ENCODE results near the gene IFNGR2.
"Not testable (repeated sequence)": the region's sequence is repeated elsewhere in the genome, so short reads cannot be mapped to it uniquely, and the experiment has no call there.

IFNGR2 gene

DNA sequence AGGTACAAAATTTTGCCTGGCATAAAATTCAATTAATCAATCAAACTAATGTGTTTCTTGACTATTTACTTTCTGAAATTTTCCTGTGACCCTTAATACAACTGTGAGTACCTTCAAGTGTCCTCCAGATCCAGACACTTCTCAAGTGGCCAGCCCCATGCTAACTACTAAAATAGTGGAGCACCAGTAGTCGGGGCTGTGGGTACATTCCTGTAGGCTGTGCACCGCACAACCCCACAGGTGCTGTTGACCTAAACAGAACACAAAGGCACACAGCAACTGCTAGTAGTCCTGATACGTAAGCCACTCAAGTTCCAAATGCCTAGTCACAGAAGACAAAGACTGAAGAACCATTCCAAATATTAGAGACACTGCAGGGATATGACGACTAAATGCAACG is 40.0 kb downstream of the IFNGR2 start:
- DNase-seq = peak; percentile 64

- peak; percentile 35 for DNase-seq
Measured at GRCh38 chr21:33444499-33444898, 41.3 kb downstream of the IFNGR2 start.

DNA sequence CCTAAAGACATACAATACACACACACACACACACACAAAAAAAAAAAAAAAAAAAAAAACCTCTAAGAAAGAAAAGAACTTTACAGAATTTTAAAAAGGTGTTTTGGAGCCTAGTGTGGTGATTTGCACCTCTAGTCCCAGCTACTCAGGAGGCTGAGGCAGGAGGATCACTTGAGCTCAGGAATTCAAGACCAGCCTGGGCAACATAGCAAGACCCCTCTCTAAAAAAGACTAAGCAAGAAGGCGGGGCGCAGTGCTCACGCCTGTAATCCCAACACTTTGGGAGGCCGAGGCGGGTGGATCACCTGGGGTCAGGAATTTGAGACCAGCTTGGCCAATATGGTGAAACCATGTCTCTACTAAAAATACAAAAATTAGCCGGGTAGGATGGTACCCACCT is 43.4 kb downstream of the IFNGR2 start:
- not testable (repeated sequence) for DNase-seq

DNA sequence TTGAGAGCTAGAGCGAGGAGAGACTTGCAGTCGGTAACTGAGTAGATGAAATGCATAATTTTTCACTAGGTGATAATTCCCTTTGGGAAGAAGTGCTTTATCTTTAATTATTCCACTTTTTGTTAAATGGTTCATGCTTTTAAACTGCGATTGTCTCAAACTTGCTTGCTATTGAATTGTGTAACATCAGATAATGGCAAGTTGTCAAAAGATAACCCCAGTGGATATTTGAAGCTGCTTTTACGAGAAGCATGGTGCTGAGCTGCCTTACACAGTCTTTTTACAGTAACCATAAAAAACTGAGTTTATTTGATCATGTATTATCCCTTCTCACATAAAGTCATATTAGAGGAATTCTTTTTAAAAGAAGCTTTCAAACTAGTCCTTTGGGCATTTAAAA is 46.4 kb downstream of the IFNGR2 start:
- DNase-seq = no peak

DNA sequence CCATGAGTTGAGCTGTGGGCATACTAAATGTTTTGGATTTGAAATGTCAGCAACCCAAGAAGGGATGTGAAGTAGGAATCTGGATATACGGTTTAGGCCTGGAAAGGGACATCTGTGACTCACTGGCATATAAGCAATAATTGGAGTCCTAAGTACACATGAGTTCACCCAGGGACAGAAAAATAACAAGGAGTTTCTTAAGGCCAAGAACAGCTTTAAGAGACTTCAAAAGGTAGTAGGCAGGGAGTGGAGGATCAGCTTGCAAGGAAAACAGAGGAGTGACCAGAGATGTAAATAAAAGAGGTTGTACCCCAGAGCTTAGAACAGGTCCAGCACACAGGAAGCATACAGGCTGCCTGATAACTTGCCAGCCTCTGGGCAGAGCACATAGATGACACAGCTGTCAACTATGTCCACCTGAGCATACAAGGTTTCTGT is 48.4 kb downstream of the IFNGR2 start:
- DNase-seq = no peak

DNA sequence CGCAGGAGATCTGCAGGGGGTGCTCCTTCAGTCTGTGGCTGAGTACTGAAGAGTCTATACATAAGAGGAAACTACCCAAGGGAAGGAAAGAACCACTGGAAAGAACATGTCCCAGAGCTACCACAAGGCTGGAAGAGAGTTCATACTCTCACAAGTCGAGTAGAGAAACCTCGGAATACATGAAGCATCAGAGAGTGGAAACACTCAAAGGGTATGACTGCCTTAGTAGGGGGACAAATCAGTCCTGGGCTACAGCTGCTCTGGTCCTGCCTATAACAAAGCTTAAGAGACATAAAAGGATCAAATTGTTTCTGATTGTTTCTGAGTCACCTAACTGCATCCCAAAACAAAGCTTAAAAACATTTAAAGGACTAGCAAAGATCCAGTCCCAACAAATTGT is 49.1 kb downstream of the IFNGR2 start:
- DNase-seq = no peak

- no peak for DNase-seq
Measured at GRCh38 chr21:33455686-33456446, 52.7 kb downstream of the IFNGR2 start.

DNA sequence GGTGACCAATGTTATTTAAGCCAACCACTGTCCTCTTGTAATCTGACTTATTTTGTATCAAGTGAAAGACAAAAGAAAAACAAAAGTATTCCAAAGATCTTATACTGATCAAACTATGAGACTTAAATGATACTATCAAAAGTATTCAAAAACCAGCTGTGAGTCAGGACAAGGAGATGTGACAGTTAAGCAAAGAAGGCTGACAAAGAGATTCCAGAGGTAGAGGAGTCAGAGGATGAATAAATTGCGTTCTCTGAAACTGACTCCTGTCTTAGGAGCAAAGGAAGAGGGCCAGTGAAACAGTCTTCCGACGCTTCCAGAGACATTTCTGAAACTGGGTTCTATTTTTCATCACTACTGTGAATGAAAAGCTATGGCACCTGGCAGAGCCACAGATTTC is 55.6 kb downstream of the IFNGR2 start:
- DNase-seq = no peak

- no peak for DNase-seq
Measured at GRCh38 chr21:33461538-33462250, 58.5 kb downstream of the IFNGR2 start.

- not testable (repeated sequence) for DNase-seq
Measured at GRCh38 chr21:33469183-33469582, 66.0 kb downstream of the IFNGR2 start.

DNA sequence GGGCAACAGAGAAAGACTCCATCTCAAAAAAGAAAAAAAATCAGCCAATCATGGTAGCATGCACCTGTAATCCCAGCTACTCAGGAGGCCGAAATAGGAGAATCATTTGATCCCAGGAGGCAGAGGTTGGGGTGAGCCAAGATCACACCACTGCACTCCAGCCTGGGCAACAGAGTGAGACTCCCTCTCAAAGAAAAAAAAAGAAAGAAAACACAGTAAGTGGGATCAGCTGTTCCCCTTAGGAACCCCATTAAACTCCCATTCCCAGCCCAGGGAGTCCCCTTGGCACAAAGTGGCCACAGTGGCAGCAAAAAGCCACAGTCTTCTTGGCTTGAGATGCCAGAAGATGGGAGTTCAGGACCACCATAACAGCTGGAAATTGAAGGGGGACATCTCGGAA is 67.5 kb downstream of the IFNGR2 start:
- no peak for DNase-seq

DNA sequence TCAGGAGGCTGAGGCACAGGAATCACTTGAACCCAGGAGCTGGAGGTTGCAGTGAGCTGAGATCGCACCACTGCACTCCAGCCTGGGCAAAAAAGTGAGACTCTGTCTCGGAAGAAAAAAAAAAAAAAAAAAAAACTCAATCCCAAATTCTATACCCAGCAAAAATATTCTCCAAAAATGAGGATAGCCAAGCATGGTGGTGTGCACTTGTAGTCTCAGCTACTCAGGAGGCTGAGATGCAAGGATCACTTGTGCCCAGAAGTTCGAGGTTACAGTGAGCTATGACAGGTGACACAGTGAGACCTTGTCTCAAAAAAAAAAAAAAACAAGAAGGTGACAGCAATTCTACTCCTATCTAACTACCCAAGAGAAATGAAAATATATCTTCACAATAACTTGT is 70.1 kb downstream of the IFNGR2 start:
- no peak for DNase-seq

DNA sequence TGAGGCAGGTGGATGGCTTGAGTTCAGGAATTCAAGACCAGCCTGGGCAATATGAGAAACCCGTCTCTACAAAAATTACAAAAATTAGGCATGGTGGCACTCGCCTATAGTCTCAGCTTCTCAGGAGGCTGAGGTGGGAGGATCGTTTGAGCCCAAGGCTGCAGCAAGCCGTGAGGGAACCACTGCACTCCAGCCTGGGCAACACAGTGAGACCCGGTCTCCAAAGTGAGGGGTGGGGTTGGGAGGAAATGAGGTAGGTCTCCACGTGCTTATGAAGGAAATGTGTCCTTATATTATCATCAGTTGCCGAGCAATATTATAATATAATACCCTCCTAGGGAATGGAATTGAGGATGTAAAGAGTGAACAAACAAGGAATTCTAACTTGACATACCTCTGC is 73.9 kb downstream of the IFNGR2 start:
- DNase-seq = no peak

DNA sequence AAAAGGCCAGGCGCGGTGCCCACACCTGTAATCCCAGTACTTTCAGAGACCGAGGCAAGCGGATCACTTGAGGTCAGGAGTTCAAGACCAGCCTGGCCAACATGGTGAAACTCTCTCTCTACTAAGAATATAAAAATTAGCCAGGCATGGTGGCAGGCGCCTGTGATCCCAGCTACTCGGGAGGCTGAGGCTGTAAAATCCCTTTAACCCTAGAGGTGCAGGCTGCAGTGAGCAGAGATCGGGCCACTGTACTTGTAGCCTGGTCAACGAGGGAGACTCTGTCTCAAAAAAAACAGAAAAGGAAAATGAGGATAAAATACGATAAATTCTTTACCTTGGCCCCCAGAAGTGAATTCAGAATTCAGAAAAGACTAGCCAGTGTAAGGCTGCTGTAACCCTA is 75.0 kb downstream of the IFNGR2 start:
- DNase-seq = no peak

DNA sequence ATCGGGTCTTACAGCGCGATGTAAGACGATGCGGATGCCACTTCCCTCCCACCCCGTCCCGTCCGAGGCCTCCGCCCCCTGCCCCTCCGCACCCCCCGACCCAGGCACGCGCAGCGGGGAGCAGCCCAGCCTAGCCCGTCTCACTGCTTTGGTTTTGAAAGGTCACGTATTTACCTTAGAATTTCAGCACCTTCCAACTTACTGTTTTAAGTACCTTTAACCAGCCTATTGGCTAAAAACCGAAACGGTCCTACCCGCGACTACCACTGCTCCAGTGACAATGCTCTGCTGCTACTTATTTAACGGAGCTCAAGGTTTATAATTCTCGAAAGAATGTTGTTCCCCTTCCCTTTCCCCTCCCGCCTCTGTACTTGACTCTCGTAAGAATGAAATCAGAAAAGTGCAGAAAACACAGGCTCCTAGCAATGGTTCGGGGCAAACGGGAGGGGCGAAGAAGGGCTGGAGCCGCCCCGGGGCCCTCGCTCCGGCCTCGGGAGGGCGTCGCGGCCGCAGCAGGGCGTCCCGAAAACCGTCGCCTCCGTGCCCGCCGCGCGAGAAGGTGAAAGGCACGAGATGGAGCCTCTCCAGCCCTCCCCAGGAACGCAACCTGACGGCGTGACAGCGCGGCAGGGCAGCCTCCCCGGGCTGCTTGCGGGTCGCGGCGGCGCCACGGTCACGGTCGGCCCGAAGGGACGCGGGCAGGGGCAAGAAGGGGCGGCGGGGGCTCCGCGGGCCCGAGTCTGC is 75.9 kb downstream of the IFNGR2 start:
- DNase-seq = peak; percentile 26

- DNase-seq = peak; percentile 87
Measured at GRCh38 chr21:33479679-33480480, 76.7 kb downstream of the IFNGR2 start, which contains the start of gene TMEM50B. TMEM50B (minus strand) TSS chr21:33479974; CDS start chr21:33468885, 11,089 bp downstream.

DNA sequence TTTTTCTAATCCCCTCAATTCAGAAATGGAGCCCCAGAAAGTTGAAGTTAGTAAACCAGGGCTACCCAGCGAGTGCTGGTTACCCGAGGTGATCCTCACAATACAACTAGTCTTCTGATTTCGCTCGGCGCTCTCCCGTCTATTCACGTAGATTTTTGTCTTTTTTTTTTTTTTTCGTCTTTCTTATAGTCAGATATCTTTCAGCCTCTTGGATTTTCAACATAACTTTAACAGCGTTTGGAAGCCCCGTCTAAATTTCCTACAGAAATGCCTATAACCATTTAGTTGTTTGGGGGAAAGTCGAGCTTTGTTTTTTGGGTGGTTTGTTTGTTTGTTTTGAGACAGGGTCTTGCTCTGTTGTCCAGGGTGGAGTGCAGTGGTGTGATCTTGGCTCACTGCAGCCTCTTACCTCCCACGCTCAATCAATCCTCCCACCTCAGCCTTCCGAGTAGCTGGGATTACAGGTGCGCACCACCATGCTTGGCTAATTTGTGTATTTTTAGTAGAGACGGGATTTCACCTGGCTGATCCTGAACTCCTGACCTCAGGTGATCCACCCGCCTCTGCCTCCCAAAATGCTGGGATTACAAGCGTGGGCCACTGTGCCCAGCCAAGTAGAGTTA is 77.4 kb downstream of the IFNGR2 start:
- no peak for DNase-seq

DNA sequence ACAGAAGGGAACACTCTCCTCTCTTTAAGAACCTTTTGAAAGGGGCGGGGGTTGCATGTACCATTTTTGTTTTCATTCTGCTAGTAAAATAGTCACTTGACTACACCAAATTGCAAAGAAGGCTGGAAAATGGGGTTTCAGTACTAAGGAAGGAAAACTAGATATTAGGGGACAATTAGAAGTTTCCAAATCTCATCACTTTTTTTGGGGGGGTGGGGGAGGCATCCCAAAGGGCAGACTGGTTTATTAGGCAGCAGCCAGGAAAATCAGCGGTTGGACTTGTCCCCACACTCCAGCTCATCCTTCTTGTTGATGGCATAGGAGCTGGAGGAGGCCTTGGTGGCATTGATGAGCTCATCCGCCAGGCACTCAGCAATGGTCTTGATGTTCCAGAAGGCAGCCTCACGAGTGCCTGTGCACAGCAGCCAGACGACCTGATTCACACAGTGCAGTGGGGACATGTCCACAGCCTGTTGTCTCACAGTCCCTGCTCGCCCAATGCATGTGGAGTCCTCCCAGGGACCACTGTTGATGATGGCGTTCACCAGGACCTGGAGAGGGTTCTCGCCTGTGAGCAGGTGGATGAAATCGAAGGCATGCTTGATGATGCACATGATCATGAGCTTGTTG is 78.2 kb downstream of the IFNGR2 start:
- no peak for DNase-seq

All from DMS79 treated with DMSO at 0.1 percent for 48 hours (cell line).